ENCODE data around the gene YIPF1.

The YIPF1 gene

GRCh38 chr1:53889304-53890298, at the start of gene YIPF1:
TSS of gene YIPF1 (minus strand) at chr1:53889797. CDS start at chr1:53888937, 860 bp downstream.
- peak; percentile 59 to 80 (median 68) for DNase-seq (ENCODE audit: low read depth in 4 of 4, low spot score in 1 of 4)

GRCh38 chr1:53938136-53938830, 48.7 kb upstream of the YIPF1 start:
- no peak for DNase-seq (ENCODE audit: low read depth in 4 of 4, low spot score in 1 of 4)

- no peak for DNase-seq (ENCODE audit: low read depth in 4 of 4, low spot score in 1 of 4)
These were observed 46.8 kb upstream of the YIPF1 start for GRCh38 chr1:53936430-53936829.

GRCh38 chr1:53934170-53934765, 44.7 kb upstream of the YIPF1 start:
- DNase-seq (ENCODE audit: low read depth in 4 of 4, low spot score in 1 of 4) = no peak

- no peak for DNase-seq (ENCODE audit: low read depth in 4 of 4, low spot score in 1 of 4)
These were observed 41.9 kb upstream of the YIPF1 start for GRCh38 chr1:53931523-53931922.

- no peak for DNase-seq (ENCODE audit: low read depth in 4 of 4, low spot score in 1 of 4)
These were observed 41.3 kb upstream of the YIPF1 start for GRCh38 chr1:53930932-53931331.

- no peak for DNase-seq (ENCODE audit: low read depth in 4 of 4, low spot score in 1 of 4)
These were observed 39.8 kb upstream of the YIPF1 start for GRCh38 chr1:53929246-53929960.

- no peak for DNase-seq (ENCODE audit: low read depth in 4 of 4, low spot score in 1 of 4)
These were observed 37.8 kb upstream of the YIPF1 start for GRCh38 chr1:53927376-53927881.

- no peak for DNase-seq (ENCODE audit: low read depth in 4 of 4, low spot score in 1 of 4)
These were observed 30.1 kb upstream of the YIPF1 start for GRCh38 chr1:53919675-53920066.

GRCh38 chr1:53918343-53918742, 28.7 kb upstream of the YIPF1 start:
- no peak for DNase-seq (ENCODE audit: low read depth in 4 of 4, low spot score in 1 of 4)

GRCh38 chr1:53913352-53914033, 23.9 kb upstream of the YIPF1 start:
- DNase-seq (ENCODE audit: low read depth in 4 of 4, low spot score in 1 of 4) = no peak

- no peak for DNase-seq (ENCODE audit: low read depth in 4 of 4, low spot score in 1 of 4)
These were observed 21.8 kb upstream of the YIPF1 start for GRCh38 chr1:53911442-53911841.

- DNase-seq (ENCODE audit: low read depth in 4 of 4, low spot score in 1 of 4) = no peak
These were observed 20.3 kb upstream of the YIPF1 start for GRCh38 chr1:53909946-53910345.

GRCh38 chr1:53906121-53906520, 16.5 kb upstream of the YIPF1 start:
- no peak for DNase-seq (ENCODE audit: low read depth in 4 of 4, low spot score in 1 of 4)

- DNase-seq (ENCODE audit: low read depth in 4 of 4, low spot score in 1 of 4) = no peak
These were observed 15.9 kb upstream of the YIPF1 start for GRCh38 chr1:53905509-53905908.

- DNase-seq (ENCODE audit: low read depth in 4 of 4, low spot score in 1 of 4) = no peak
These were observed 12.9 kb upstream of the YIPF1 start for GRCh38 chr1:53902235-53903138.

- DNase-seq (ENCODE audit: low read depth in 4 of 4, low spot score in 1 of 4) = no peak
These were observed 10.1 kb upstream of the YIPF1 start for GRCh38 chr1:53899708-53900107.

- DNase-seq (ENCODE audit: low read depth in 4 of 4, low spot score in 1 of 4) = no peak
These were observed 9.6 kb upstream of the YIPF1 start for GRCh38 chr1:53899206-53899628.

- no peak for DNase-seq (ENCODE audit: low read depth in 4 of 4, low spot score in 1 of 4)
These were observed 7.1 kb upstream of the YIPF1 start for GRCh38 chr1:53896635-53897229.
